Loucy (cell line): Measurements from ENCODE around the gene NR2C2.

ENCODE experiments used
- H2AFZ ChIP-seq: fragments of 200-600 bp; sonication (generic); 2 replicates; pipeline ENCODE4 v1.6.0; 2016; ENCODE audit warnings: antibody characterized with exemption, mild to moderate bottlenecking, low read length, moderate library complexity
- H3F3A ChIP-seq: fragments of 200-600 bp; 2 replicates; pipeline ENCODE4 v1.6.0; 2016; ENCODE audit warnings: antibody characterized with exemption, low read depth, mild to moderate bottlenecking
- H3K27me3 ChIP-seq: fragments of 200-600 bp; sonication (generic); 2 replicates; pipeline ENCODE4 v1.6.1; 2014; ENCODE audit warnings: low read length, mild to moderate bottlenecking; ENCODE audit not compliant: insufficient read depth, poor library complexity, severe bottlenecking
- H3K36me3 ChIP-seq: fragments of 200-600 bp; sonication (generic); 2 replicates; pipeline ENCODE4 v1.6.1; 2016; ENCODE audit warnings: low read length; ENCODE audit not compliant: insufficient read depth
- H3K4me1 ChIP-seq: fragments of 200-600 bp; sonication (generic); 2 replicates; pipeline ENCODE4 v1.5.1; 2014; ENCODE audit warnings: low read length, mild to moderate bottlenecking; ENCODE audit not compliant: insufficient read depth, poor library complexity, severe bottlenecking
- H3K4me2 ChIP-seq: fragments of 200-600 bp; sonication (generic); 2 replicates; pipeline ENCODE4 v1.6.0; 2014; ENCODE audit warnings: antibody characterized with exemption, low read length, low read depth, mild to moderate bottlenecking; ENCODE audit not compliant: poor library complexity, severe bottlenecking
- H3K4me3 ChIP-seq: fragments of 200-600 bp; sonication (generic); 2 replicates; pipeline ENCODE4 v1.5.1; 2014; ENCODE audit warnings: low read length, mild to moderate bottlenecking, mixed read lengths; ENCODE audit not compliant: poor library complexity, severe bottlenecking
- H3K79me2 ChIP-seq: fragments of 200-600 bp; sonication (generic); 2 replicates; pipeline ENCODE4 v1.6.1; 2014; ENCODE audit warnings: low read length; ENCODE audit not compliant: insufficient read depth
- H3K9ac ChIP-seq: fragments of 200-600 bp; sonication (generic); 2 replicates; pipeline ENCODE4 v1.6.0; 2014; ENCODE audit warnings: mild to moderate bottlenecking, low read depth, low read length, moderate library complexity; ENCODE audit not compliant: poor library complexity, severe bottlenecking
- H3K9me2 ChIP-seq: fragments of 200-600 bp; sonication (generic); replicated peaks from 2 replicates; pipeline ENCODE4 v1.6.1; 2016; ENCODE audit warnings: low read depth, low read length, mixed read lengths
- H3K9me3 ChIP-seq: fragments of 200-600 bp; sonication (generic); 2 replicates; pipeline ENCODE4 v1.6.1; 2014; ENCODE audit warnings: mild to moderate bottlenecking, antibody characterized with exemption, low read length, low read depth; ENCODE audit not compliant: insufficient read depth
- H4K20me1 ChIP-seq: fragments of 200-600 bp; sonication (generic); 2 replicates; pipeline ENCODE4 v1.6.0; 2014; ENCODE audit warnings: antibody characterized with exemption, low read length, mild to moderate bottlenecking; ENCODE audit not compliant: insufficient read depth, poor library complexity, severe bottlenecking
- EZH2phosphoT487 ChIP-seq: fragments of 200-600 bp; IDR thresholded peaks from 2 replicates; pipeline ENCODE4 v1.6.1; 2018; ENCODE audit warnings: antibody characterized with exemption, mild to moderate bottlenecking, moderate library complexity, borderline replicate concordance
- TF ChIP-seq, protein P1 (sequence below): fragments of 200-600 bp; sonication (generic); conservative IDR thresholded peaks from 2 replicates; pipeline ENCODE4 v1.5.1; 2014; ENCODE audit warnings: mild to moderate bottlenecking, antibody characterized with exemption, low read length

NR2C2 gene

DNA sequence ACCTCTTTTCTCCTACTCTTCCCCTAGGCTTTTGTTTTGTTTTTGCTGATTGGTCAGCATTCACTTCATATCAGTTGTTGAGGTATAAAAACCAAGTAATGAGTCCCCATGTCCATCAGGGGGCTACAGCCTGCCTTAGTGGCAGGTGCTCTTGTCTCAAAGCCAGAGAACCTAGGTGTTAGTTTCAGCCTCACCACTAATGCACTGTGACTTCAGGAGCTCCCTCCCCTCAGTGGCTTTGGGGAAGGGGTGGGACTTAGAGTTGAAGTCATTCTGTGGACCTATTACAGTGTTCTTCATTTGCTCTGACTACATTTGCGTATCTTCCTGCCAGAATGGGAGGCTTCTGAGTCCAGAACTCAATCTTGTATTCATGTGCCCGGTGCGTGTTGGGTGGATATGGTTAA lies 41.6 kb downstream of the NR2C2 start:
- H3K9me2 ChIP-seq: no peaks in the 10 kb centered on the region
- no peaks in the 10 kb centered on the region for H3K9me3 ChIP-seq
- no peaks in the 10 kb centered on the region for H3F3A ChIP-seq
- peaks cover 78% of the 10 kb centered on the region for H4K20me1 ChIP-seq
- H3K79me2 ChIP-seq: peaks cover 99% of the 10 kb centered on the region
- no peak overlapping the region for H3K4me3 ChIP-seq
- no peaks in the 10 kb centered on the region for H3K27me3 ChIP-seq
- no peak overlapping the region for H3K9ac ChIP-seq
- peaks cover 16% of the 10 kb centered on the region for H3K36me3 ChIP-seq
- H2AFZ ChIP-seq: no peak overlapping the region
- TF ChIP-seq EZH2phosphoT487: no peak
- TF ChIP-seq, protein P1, sequence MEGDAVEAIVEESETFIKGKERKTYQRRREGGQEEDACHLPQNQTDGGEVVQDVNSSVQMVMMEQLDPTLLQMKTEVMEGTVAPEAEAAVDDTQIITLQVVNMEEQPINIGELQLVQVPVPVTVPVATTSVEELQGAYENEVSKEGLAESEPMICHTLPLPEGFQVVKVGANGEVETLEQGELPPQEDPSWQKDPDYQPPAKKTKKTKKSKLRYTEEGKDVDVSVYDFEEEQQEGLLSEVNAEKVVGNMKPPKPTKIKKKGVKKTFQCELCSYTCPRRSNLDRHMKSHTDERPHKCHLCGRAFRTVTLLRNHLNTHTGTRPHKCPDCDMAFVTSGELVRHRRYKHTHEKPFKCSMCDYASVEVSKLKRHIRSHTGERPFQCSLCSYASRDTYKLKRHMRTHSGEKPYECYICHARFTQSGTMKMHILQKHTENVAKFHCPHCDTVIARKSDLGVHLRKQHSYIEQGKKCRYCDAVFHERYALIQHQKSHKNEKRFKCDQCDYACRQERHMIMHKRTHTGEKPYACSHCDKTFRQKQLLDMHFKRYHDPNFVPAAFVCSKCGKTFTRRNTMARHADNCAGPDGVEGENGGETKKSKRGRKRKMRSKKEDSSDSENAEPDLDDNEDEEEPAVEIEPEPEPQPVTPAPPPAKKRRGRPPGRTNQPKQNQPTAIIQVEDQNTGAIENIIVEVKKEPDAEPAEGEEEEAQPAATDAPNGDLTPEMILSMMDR: peak; percentile 42; the same call in 1 of the 2 replicates
- H3K4me1 ChIP-seq: peaks cover 3% of the 10 kb centered on the region
- H3K4me2 ChIP-seq: no peak overlapping the region

DNA sequence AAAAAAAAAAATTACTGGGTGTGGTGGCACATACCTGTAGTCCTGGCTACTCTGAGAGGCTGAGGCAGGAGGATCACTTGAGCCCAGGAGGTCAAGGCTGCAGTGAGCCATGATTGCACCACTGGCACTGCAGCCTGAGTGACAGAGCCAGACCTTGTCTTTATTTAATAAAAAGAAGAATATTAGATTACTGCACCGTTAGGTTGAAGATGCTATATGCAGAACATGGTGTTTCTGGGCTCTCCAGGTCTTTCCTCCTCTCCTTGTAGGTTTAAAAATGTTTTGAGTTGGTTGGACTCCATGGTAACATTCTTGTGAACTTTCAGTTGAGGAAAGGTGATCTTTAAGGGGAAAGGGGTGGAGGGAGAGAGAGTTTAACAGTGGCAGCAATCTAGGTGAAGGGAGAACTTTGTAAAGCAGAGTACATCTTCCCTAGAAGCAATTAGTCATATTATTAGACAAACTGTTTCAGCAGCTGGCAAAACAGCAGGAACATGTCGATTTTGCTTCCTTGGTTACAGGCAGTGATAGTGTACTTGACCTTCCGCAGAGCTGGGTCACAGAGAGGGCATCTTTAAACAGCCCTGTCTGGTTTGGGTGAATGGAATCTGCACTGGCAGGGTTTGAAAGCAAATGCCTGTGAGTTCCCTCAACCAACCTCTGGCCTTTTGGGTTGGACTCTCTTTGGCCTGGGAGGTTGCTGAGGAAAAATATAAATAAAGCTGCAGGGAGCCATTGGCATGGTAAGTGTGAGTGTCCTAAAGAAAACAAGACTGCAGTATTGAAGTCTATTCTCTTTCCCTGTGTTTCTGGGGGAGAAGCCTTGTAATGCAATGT lies 42.8 kb downstream of the NR2C2 start:
- no peak overlapping the region for H3K9ac ChIP-seq
- no peak for TF ChIP-seq EZH2phosphoT487
- H3K79me2 ChIP-seq: peaks cover 99% of the 10 kb centered on the region

DNA sequence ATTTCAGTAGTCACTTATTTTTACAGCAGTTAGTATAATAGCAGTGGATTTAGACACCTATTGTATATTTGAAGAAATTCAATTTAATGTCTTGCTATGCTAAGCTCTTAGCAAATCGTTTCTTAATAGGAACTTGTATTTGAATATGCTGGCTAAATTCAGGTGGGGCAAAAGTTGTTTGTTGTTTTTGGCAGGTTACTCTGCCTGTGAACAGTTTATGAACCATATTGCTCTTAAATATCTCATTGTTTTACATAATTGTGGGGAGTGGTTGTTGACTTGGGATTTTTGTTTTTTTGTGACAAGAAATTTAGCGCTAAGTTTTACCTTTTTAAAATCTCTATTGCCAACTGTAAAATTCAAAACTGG lies 43.4 kb downstream of the NR2C2 start:
- TF ChIP-seq, protein P1: no peak
- no peak for TF ChIP-seq EZH2phosphoT487
- no peaks in the 10 kb centered on the region for H3F3A ChIP-seq
- no peak overlapping the region for H3K9ac ChIP-seq
- peaks cover 99% of the 10 kb centered on the region for H3K79me2 ChIP-seq
- H3K9me3 ChIP-seq: no peaks in the 10 kb centered on the region
- H3K27me3 ChIP-seq: no peaks in the 10 kb centered on the region
- no peak overlapping the region for H3K4me3 ChIP-seq
- H3K4me2 ChIP-seq: no peak overlapping the region
- H3K9me2 ChIP-seq: no peaks in the 10 kb centered on the region
- peaks cover 3% of the 10 kb centered on the region for H3K4me1 ChIP-seq
- no peak overlapping the region for H2AFZ ChIP-seq
- peaks cover 77% of the 10 kb centered on the region for H4K20me1 ChIP-seq
- H3K36me3 ChIP-seq: peaks cover 16% of the 10 kb centered on the region

More for the DNA sequence above, 42.8 kb downstream of the NR2C2 start:
- Histone ChIP-seq H3K4me3 (no peak overlapping the region), H3F3A (no peaks in the 10 kb centered on the region), H3K4me2 (no peak overlapping the region), H3K9me3 (no peaks in the 10 kb centered on the region), H4K20me1 (peaks cover 75% of the 10 kb centered on the region), H3K9me2 (no peaks in the 10 kb centered on the region), H3K36me3 (peaks cover 16% of the 10 kb centered on the region), H3K4me1 (peaks cover 3% of the 10 kb centered on the region), H3K27me3 (no peaks in the 10 kb centered on the region), H2AFZ (no peak overlapping the region)
